ENCODE results near the gene CATSPERD. TPM values are rescaled to one million over a fixed set of nuclear protein-coding genes. Genes with fewer than 3 reads are reported as not detected.

Gene CATSPERD
- total and polyA plus RNA-seq, 9 donors: 0.67 to 4.5 TPM; not detected in 7

DNA sequence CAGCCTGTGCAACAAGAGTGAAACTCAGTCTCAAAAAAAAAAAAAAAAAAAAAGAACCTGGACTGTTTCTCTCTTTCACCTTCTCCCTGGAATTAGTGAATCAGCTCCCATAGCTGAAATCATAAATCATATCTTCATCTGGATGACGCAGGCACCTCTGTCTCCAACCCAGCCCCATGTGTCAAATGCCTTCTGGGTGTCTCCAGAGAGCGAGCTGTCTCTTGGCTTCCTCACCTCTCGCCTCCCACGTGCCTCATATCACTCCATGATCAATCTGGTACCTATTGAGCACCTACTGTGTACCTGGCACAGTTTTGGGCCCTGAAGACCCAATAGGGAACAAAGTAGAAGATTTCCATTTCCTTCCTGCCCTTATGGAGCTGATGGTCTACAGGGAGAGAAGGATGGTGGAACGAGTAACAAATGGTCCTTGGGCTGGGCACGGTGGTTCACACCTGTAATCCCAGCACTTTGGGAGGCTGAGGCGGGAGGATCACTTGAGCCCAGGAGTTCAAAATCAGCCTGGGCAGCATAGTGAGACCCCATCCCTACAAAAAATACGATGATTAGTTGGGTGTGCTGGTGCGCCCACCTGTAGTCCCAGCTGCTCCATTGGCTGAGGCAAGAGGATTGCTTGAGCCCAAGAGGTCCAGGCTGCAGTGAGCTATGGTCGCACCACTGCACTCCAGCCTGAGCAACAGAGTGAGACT lies 37.1 kb upstream of the CATSPERD start:
- Histone ChIP-seq H3K4me1 (ENCODE audit: insufficient read depth) (peaks cover 21% of the 10 kb centered on the region), H3K27me3 (no peaks in the 10 kb centered on the region), H3K9me3 (no peaks in the 10 kb centered on the region), H3K4me3 (no peak overlapping the region), H3K36me3 (no peaks in the 10 kb centered on the region), H3K27ac (no peak overlapping the region)
- intact Hi-C loops (cut with DNase I): loop anchor here in 1 of 4 donors (10.0 kb wide), 1 partner anchor 59 kb away; the partner anchor contains the start of genes SAFB and SAFB2
- 92 to 94% (median 92%) methylated on average over 10 of the region's 10 CpGs for WGBS, 3 donors
- no peak for DNase-seq
- TF ChIP-seq CTCF (IDR thresholded peaks at IDR 0.05): no peak
- no peak for TF ChIP-seq POLR2A (IDR thresholded peaks at IDR 0.05)
- TF ChIP-seq EP300 (IDR thresholded peaks at IDR 0.05): no peak

GRCh38 chr19:5684694-5685430 lies 35.6 kb upstream of the CATSPERD start:
- intact Hi-C loops (cut with DNase I): loop anchor here in 1 of 4 donors (10.0 kb wide), 1 partner anchor 60 kb away; the partner anchor contains the start of genes SAFB and SAFB2
- 84 to 86% (median 85%) methylated on average over 22 of the region's 22 CpGs for WGBS, 3 donors
- DNase-seq: peak in 3 of 5 donors; percentile 13 to 47 (median 35)

GRCh38 chr19:5686326-5686646 lies 34.2 kb upstream of the CATSPERD start:
- WGBS, 3 donors: 21 to 38% (median 31%) methylated on average over 16 of the region's 16 CpGs
- H3K4me3 ChIP-seq: peak overlapping the region; percentile 65
- no peaks in the 10 kb centered on the region for H3K36me3 ChIP-seq
- TF ChIP-seq POLR2A (IDR thresholded peaks at IDR 0.05) (no peak), CTCF (IDR thresholded peaks at IDR 0.05) (no peak), EP300 (IDR thresholded peaks at IDR 0.05) (no peak)
- intact Hi-C loops (cut with DNase I): loop anchor here in 1 of 4 donors (10.0 kb wide), 1 partner anchor 61 kb away; the partner anchor contains the start of genes SAFB and SAFB2
- H3K9me3 ChIP-seq: no peaks in the 10 kb centered on the region
- no peaks in the 10 kb centered on the region for H3K27me3 ChIP-seq
- peaks cover 12% of the 10 kb centered on the region for H3K4me1 ChIP-seq (ENCODE audit: insufficient read depth)
- peak overlapping the region; percentile 30 to 81 for H3K27ac ChIP-seq
- DNase-seq: no peak

More at GRCh38 chr19:5684694-5685430, 35.6 kb upstream of the CATSPERD start:
- H3K27me3 ChIP-seq: no peaks in the 10 kb centered on the region
- no peaks in the 10 kb centered on the region for H3K9me3 ChIP-seq
- peaks cover 15% of the 10 kb centered on the region for H3K4me1 ChIP-seq (ENCODE audit: insufficient read depth)
- TF ChIP-seq POLR2A (IDR thresholded peaks at IDR 0.05): no peak
- no peak for TF ChIP-seq CTCF (IDR thresholded peaks at IDR 0.05)
- no peak for TF ChIP-seq EP300 (IDR thresholded peaks at IDR 0.05)
- H3K36me3 ChIP-seq: no peaks in the 10 kb centered on the region
- no peak overlapping the region for H3K4me3 ChIP-seq
- H3K27ac ChIP-seq: no peak overlapping the region

GRCh38 chr19:5686647-5687359 lies 33.6 kb upstream of the CATSPERD start:
- H3K27me3 ChIP-seq: no peaks in the 10 kb centered on the region
- peaks cover 11% of the 10 kb centered on the region for H3K4me1 ChIP-seq (ENCODE audit: insufficient read depth)
- peak overlapping the region; percentile 35 to 81 for H3K27ac ChIP-seq
- peak overlapping the region; percentile 65 for H3K4me3 ChIP-seq
- WGBS, 3 donors: 1% methylated on average over 31 to 59 of the region's 59 CpGs
- TF ChIP-seq POLR2A (IDR thresholded peaks at IDR 0.05): peak; percentile 19
- TF ChIP-seq CTCF (IDR thresholded peaks at IDR 0.05): peak; percentile 77 to 85 (median 84)
- TF ChIP-seq EP300 (IDR thresholded peaks at IDR 0.05): no peak
- no peaks in the 10 kb centered on the region for H3K9me3 ChIP-seq
- intact Hi-C loops (cut with DNase I): loop anchor here in 1 of 4 donors (10.0 kb wide), 1 partner anchor 62 kb away; the partner anchor contains the start of genes SAFB and SAFB2
- peak; percentile 96 to 99 (median 98) for DNase-seq
- H3K36me3 ChIP-seq: no peaks in the 10 kb centered on the region

All from ovary (tissue), 9 donors.